Memory B cell (primary cell): ENCODE measurements around the gene FERMT1.
"Not testable (repeated sequence)": the region's sequence is repeated elsewhere in the genome, so short reads cannot be mapped to it uniquely, and the experiment has no call there.

Source experiments
- ATAC-seq: fragments of 150-1000 bp; cut with Tn5 transposase; 2 replicates; pipeline ENCODE4 v1.10.0; 2021; ENCODE audit warnings: low read depth, mild to moderate bottlenecking, moderate library complexity
- DNase-seq, 2 donors: peaks; one replicate each; pipeline ENCODE4 v3.0.0; 2022; ENCODE audit warnings: low spot score in 2 of 2
- H3K27ac Mint-ChIP-seq: one replicate; pipeline ENCODE4 v1.8.0; 2022; ENCODE audit warnings: mild to moderate bottlenecking, moderate library complexity, mixed read lengths
- H3K27me3 Mint-ChIP-seq: one replicate; pipeline ENCODE4 v1.8.0; 2022; ENCODE audit warnings: mixed read lengths
- H3K36me3 Mint-ChIP-seq: one replicate; pipeline ENCODE4 v1.8.0; 2022; ENCODE audit warnings: mild to moderate bottlenecking, mixed read lengths
- H3K4me1 Mint-ChIP-seq: one replicate; pipeline ENCODE4 v1.8.0; 2022; ENCODE audit warnings: mixed read lengths
- H3K4me3 Mint-ChIP-seq: one replicate; pipeline ENCODE4 v1.8.0; 2022; ENCODE audit warnings: mild to moderate bottlenecking, moderate library complexity, mixed read lengths
- H3K9me3 Mint-ChIP-seq: one replicate; pipeline ENCODE4 v1.8.0; 2022; ENCODE audit warnings: mixed read lengths

Gene FERMT1

GRCh38 chr20:6032907-6033306 lies 89.9 kb downstream of the FERMT1 start:
- not testable (repeated sequence) for H3K27me3 Mint-ChIP-seq, DNase-seq, H3K9me3 Mint-ChIP-seq, H3K27ac Mint-ChIP-seq, ATAC-seq, H3K4me3 Mint-ChIP-seq, H3K4me1 Mint-ChIP-seq
- H3K36me3 Mint-ChIP-seq = peaks cover 28% of the 10 kb centered on the region

DNA sequence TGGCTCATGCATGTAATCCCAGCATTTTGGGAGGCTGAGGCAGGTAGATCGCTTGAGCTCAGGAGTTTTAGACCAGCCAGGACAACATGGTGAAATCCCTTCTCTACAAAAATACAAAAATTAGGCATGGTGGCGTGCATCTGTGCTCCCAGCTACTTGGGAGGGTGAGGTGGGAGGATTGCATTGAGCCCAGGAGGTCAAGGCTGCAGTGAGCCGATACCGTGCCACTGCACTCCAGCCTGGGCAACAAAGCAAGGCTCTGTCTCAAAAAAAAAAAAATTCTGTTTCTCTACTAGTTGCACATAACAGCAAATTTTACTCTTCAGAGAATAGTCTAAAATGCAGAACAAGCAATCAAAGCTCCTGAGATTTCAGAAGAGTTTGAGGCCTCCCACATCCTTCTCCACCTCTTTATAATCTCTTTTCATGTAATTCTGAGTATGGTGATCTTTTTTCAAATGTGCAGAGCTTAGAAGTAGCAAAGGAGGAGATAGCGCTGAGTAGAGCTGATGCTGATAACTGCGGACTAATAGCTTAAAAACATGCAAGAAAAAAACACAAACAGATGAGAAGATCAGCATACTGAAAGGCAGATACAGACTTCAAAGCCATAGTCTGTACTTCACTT lies 92.3 kb downstream of the FERMT1 start:
- ATAC-seq = no peak
- Mint-ChIP-seq H3K4me3 (no peak overlapping the region), H3K27ac (no peak overlapping the region), H3K27me3 (no peaks in the 10 kb centered on the region), H3K9me3 (no peaks in the 10 kb centered on the region), H3K36me3 (peaks cover 24% of the 10 kb centered on the region), H3K4me1 (peaks cover 4% of the 10 kb centered on the region)
- DNase-seq = no peak

DNA sequence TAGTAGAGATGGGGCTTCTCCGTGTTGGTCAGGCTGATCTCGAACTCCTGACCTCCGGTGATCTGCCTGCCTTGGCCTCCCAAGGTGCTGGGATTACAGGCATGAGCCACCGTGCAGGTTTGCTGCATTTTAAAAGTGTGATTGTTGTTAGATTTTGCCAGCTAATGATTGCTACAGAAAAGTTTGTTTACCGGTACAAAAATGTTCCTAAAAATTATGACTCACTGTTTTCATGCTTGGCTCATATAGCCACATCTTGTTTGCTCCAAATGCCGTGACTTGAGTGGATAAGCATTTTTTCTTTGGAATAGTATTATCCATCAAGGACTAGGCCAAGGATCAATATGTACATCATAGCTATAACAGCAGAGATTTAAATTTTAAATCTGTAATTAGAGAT lies 93.3 kb downstream of the FERMT1 start:
- H3K36me3 Mint-ChIP-seq = peaks cover 27% of the 10 kb centered on the region
- DNase-seq = no peak

GRCh38 chr20:6028818-6029217 lies 94.0 kb downstream of the FERMT1 start:
- Mint-ChIP-seq H3K9me3 (peaks cover 3% of the 10 kb centered on the region), H3K4me3 (no peak overlapping the region), H3K36me3 (peaks cover 31% of the 10 kb centered on the region), H3K27me3 (no peaks in the 10 kb centered on the region), H3K27ac (no peak overlapping the region), H3K4me1 (no peaks in the 10 kb centered on the region)
- ATAC-seq = no peak
- no peak for DNase-seq

More for the DNA sequence above, 93.3 kb downstream of the FERMT1 start:
- H3K4me1 Mint-ChIP-seq = peaks cover 1% of the 10 kb centered on the region
- H3K27ac Mint-ChIP-seq = no peak overlapping the region
- H3K4me3 Mint-ChIP-seq = no peak overlapping the region
- no peak for ATAC-seq
- no peaks in the 10 kb centered on the region for H3K9me3 Mint-ChIP-seq
- H3K27me3 Mint-ChIP-seq = no peaks in the 10 kb centered on the region

- Mint-ChIP-seq H3K4me3 (no peak overlapping the region), H3K27me3 (no peaks in the 10 kb centered on the region), H3K4me1 (peaks cover 2% of the 10 kb centered on the region), H3K9me3 (peaks cover 3% of the 10 kb centered on the region), H3K36me3 (peaks cover 37% of the 10 kb centered on the region), H3K27ac (no peak overlapping the region)
- DNase-seq = no peak
- no peak for ATAC-seq
Measured at GRCh38 chr20:6026051-6026450, 96.8 kb downstream of the FERMT1 start.
